Fibroblast of skin of right quadriceps (primary cell): ENCODE data around the gene COL1A1.

Experiments used
- DNase-seq: peaks from one replicate; pipeline ENCODE4 v3.0.0-alpha.2; 2013

The COL1A1 gene

DNA sequence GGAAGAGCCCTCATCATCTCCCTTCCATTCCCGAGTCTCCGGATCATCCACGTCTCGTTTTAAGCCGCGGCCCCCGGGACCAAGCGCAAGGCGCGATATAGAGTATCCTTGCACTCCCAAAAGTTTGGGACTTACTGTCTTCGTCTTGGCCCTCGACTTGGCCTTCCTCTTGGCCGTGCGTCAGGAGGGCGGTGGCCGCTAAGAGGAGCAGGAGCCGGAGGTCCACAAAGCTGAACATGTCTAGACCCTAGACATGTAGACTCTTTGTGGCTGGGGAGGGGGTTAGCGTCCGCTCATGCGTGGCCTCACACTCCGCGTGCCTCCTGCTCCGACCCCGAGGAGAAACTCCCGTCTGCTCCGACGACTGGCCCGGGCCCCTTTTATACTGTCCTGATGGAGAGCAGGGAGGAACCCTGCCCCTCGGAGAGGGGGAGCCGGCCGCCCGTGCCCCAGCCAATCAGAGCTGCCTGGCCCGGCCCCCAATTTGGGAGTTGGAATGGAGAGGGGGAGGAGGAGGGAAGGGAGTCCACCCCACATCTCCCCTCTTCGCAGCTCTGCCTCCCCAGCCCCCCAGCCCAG is at the start of gene COL1A1:
Gene COL1A1, minus strand, starts transcription at position 356 of the 579 bp plus-strand sequence. Its CDS starts 118 bp downstream, at position 238.
- DNase-seq = peak; percentile 97

DNA sequence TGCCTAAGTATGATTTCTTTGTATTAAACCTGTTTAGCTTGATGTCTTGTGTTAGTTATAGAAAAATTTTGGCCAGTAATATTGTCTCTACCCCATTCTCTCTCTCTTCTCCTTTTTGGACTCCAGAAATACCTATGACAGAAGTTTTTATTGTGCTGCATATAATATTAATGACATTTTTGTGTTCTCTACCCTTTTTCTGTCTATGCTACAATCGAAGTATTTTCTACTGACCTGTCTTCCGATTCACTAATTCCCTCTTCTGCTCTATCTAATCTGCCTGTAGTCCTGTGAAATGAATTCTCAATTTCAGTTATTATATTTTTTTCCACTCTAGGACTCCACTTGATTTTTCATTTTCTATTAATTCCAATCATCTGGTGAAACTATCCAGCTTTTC is 46.8 kb upstream of the COL1A1 start:
- DNase-seq = no peak

DNA sequence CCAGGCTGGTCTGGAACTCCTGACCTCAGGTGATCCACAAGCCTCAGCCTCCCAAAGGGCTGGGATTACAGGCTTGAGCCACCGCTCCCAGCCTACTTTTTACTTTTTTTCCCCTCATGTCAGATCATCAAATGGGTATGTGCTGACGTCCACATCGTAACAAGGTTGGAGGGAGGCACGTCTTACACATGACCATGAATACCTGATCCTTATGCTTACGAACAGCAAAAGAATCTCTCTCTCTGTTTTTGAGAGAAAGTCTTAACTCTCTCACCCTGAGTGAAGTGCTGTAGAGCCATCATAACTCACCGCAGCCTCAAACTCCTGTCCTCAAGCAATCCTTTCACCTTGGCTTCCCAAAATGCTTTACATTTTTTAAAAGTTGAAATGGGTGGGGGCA is 43.3 kb upstream of the COL1A1 start:
- DNase-seq = no peak

DNA sequence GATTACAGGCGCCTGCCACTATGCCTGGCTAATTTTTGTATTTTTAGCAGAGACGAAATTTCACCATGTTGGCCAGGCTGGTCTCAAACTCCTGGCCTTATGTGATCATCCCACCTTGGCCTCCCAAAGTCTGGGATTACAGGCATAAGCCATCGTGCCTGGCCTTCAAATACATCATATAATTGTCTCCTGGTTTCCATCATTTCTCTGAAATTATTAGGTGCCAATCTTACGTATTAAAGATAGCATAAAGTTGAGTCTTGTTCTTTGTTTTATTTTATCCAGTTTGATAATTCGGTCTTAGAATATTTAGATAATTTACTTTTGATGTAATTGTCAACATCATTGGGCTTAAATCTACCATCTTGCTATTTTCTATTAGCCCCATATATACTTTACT is 40.0 kb upstream of the COL1A1 start:
- no peak for DNase-seq

DNA sequence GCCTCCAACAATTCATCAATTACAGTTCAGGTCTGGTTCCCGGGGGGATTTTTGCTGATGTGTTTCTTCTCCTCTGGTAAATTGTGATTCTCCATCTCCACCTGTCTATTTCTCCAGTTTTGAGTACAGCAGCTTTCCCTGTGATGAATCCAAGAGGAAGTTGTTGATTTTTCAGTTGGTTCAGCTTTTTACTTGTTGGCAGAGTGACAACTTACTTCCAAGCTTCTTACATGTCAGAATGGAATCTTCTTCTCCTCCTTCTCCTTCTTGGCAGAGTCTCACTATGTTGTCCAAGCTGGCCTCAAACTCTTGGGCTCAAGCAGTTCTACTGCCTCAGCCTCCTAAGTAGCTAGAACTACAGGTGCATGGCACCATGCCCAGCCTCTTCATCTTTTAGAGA is 39.4 kb upstream of the COL1A1 start:
- peak; percentile 74 for DNase-seq

DNA sequence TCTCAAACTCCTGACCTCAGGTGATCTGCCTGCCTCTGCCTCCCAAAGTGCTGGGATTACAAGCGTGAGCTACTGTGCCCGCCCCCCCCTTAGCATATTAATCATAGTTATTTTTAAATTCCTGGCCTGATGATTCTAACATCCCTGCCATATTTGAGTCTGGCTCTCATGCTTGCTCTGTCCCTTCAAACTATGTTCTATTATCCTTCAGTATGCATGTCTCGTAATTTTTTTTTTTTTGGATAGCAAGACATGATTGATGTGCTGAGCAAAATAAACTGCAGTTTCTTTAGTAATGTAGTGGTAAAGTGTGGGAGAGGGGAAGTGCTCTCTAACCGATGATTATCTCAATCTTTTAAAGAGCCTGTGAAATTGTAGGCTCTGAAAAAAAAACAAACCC is 38.5 kb upstream of the COL1A1 start:
- peak; percentile 57 for DNase-seq

DNA sequence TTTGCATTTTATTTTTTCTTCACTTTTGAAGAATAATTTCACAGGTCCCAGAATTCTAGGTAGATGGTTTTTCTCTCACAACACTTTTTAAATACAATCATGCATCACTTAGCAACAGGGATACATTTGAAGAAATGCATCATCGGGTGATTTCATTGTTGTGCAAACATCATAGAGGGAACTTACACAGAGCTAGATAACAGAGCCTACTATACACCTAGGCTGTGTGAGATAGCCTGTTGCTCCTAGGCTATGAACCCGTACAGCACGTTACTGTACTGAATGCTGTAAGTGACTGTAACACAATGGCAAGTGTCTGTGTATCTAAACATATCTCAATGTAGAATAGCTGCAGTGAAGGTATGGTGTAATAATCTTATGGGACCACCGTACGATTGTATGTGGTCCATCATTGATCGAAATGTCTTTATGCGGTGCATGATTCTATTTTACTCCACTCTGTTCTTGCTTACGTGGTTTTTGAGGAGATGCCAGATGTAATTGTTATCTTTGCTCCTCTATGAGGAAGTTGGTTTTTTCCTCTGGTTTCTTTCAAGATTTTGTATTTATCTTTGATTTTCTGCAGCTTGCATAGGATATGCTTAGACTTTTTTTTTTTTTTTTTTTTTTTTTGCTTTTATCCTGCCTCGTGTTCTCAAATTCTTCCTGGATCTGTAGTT is 37.3 kb upstream of the COL1A1 start:
- no peak for DNase-seq

DNA sequence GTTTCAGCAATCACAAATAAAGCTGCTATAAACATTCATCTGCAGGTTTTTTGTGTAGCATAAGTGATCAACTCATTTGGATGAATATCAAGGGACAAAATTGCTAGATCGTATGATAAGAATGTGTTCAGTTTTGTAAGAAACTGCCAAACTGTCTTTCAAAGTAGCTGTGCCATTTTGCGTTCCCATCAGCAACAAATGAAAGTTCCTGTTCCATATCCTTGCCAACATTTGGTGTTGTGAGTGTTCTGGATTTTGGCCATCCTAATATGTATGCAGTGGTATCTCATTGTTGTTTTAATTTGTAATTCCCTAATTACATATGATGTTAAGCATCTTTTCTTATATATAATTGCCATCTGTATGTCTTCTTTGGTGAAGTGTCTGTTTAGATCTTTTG is 36.5 kb upstream of the COL1A1 start:
- DNase-seq = no peak

DNA sequence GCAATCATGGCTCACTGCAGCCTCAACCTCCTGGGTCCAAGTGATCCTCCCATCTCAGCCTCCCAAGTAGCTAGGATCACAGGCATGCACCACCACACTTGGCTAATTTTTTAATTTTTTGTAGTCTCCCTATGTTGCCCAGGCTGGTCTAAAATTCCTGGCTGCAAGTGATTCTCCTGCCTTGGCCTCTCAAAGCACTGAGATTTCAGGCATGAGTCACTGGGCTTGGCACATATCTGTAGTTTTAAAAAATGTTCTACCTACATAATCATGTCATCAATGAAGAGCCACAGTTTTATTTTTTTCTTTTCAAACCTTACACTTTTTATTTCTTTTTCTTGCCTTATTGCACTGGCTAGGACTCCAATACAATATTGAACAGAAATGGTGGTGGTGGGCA is 33.1 kb upstream of the COL1A1 start:
- no peak for DNase-seq

DNA sequence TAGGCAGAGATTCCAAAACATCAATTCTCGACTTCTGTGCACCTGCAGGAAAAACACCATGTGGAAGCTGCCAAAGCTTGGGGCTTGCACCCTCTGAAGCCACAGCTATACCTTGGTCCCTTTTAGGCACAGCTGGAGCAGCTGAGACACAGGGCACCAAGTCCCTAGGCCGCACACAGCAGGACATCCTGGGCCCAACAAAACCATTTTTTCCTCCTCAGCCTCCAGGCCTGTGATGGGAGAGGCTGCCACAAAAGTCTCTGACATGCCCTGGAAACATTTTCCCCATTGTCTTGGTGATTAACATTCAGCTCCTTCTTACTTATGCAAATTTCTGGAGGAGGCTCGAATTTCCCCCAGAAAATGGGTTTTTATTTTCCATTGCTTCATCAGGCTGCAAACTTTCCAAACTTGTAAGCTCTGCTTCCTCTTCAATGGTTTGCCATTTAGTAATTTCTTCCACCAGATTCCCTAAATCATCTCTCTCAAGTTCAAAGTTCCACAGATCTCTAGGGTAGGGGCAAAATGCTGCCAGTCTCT is 24.3 kb upstream of the COL1A1 start:
- no peak for DNase-seq

DNA sequence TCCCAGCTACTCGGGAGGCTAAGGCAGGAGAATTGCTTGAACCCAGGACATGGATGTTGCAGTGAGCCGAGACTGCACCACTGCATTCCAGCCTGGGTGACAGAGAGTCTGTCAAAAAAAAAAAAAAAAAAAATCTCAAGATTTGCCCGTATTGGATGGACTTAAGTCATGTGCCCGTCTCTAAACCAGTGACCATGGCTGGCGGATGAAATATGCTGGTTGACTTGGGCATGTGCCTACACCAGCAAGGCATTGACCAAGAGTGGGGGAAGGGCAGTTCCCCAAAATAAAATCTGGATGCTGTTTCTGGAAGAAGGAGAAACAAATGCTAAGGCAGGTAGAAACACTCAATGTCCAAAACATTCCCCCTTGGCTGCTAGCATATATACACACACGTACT is 21.5 kb upstream of the COL1A1 start:
- no peak for DNase-seq

DNA sequence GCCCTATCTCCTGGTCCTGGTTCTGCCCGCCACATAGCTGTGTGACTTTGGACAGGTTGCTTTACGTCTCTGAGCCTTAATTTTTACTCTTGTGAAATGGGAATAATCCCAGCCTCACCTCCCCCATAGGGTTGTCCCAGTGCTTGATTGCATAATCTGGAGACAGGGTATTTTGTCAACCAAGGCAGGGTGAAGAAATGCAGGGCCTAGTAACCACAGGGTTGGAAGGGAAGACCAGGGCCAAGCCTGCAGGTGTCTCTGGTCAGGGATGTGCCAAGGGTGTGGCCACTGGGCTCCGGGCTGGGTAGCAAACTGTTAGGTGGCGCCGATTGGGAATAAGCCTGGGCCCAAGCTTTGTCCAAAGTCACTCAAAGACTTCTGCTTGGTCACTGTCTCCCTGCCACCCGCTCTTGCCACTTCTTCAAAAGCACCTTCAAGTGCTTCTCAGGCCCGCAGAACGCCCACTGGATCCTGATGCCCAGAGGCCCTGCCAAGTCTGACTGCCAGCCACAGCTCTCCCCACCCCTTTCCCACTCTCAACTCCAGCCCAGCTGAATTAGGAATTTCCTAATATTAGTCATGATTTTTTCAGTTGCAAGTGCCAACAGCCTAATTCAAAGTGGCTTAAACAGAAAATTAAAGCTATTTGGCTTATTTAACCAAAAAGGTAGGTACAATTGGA is 20.6 kb upstream of the COL1A1 start:
- peak; percentile 54 for DNase-seq

DNA sequence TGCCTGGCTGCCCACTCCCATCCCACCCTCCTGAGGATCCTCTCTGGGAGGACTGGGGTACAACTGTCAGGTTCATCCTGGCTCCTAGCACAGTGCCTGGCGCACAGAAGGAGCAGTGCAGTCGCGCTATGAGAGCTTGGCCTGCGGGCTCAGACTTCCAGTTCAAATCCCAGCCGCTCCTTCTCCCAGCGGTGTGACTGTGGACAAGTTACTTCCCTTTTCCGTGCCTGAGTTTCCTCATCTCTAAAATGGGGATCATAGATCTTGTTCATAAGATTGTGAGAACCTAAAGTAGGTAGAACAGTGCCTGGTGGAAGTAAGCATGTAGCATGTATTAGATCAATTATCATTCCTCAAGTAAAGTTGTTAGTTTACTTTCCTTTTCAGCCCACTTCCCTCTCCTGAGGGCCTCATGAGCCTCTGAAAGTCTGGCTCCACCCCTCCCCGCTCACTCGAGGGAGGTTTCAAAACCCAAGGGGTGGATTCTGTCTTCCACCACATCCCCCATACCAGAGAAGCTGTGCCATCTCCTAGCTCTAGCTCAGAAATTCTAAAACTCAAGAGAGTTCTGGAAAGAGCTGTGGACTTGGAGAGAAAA is 19.9 kb upstream of the COL1A1 start:
- peak; percentile 81 for DNase-seq

DNA sequence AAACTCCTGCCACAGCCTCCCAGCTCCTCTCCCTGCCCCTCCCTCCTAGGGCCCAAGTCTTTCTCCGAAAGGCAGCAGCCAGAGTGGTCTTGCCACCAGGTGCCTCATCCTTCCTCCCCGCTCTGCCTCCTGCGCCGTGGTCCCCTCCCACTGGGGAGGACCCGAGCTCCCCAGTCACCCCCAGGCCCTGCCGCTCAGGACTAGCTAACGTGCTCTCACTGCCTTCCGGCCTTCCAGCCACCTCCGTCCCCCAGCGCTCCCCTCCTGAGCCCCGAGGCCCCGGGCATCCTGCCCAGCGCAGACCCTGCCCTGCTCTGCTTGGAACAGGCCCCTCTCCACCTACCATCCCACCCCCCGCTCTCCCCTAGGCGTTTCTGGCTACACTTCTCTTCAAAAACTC is 19.4 kb upstream of the COL1A1 start:
- DNase-seq = no peak

DNA sequence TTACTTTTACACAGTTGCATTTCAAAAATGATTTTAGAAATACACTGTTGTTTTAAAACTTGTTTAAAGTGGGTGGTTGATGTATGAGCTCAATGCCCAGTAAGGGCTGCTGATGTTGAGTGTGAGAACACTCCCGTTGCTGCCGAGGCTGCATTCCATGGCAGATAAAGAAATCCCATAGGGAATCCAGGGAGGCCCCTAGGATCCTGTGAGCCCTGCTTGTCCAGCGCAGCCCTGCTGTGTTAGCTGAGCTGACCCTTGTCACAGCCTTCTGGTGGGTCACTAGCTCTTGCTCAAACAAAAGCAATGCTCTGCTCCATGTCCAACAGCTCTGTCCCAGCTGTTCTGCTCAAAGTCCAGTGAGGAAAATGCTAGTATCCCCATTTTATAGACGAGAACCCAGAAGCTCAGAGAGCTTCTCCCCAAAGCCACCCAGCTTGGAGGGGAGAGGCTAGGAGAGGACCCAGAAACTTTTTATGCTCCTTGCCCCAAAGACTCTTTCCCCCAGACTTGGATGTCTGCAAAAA is 18.6 kb upstream of the COL1A1 start:
- DNase-seq = peak; percentile 79

DNA sequence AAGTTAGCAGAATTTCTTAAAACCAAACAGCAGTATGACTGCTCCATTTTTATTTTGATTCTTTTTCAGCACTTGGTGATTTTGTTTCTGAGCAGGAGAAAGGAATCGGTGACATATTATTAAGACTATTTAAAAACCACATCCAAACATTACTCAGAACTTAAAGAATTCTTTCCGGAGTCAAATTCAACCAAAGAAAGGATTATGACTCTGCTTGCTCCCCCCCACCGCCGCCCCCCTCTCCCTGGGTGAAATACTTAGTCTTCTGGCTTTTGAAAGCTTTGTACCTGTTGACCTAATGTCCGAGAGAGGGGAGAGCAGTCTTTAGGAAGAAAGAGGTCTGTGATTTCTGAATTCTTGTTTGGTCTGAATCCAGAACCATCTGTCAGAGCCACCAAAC is 17.9 kb upstream of the COL1A1 start:
- peak; percentile 93 for DNase-seq

DNA sequence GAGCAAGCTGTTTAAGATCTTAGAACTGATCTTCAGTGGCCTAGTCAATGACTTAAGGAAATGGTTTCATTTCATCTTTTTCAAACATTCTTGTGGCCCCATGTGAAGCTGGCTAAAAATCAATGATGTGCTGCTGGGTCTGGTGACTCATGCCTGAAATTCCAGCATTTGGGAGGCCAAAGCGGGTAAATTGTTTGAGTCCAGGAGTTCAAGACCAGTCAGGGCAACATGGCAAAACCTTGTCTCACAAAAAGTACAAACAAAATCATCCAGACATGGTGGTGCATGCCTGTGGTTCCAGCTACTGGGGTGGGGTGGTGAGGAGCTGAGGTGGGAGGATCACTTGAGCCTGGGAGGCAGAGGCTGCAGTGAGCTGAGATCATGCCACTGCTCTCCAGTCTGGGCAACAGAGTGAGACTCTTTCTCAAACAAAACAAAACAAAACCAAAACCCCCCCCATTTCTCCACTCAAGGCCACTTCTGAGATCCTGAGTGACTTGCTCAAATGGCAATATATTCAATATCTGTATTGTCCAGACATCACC is 17.4 kb upstream of the COL1A1 start:
- DNase-seq = peak; percentile 97

DNA sequence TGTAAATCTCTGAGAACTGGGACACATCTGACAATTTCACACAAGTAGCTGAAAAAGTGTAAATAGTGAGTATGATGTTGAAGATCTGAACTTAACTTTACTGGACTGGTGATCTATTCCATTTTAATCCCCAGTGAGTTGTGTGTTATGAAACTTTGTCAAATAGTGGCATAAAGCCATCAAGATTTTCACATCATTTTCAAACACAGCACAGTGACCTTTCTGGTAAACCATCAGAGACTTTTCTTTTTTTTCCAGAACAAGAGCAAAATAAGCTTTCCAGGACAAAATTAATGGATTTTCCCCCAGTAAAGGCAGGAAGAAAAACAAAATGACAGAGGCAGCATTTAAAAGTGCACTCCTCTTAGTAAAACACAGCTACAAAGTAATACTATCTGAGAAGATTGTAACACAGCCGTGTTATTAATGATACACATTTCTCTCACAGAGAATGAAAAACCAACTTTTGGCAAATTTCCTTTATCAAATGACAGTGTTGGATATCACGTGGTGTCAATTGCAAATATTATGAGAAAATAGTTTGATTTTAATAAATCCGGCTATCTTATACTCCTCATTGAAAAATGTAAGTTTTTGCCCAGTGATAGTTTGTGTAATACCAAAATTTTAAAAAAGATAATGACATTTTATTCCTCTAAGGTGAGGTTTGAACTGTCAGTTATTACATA is 16.8 kb upstream of the COL1A1 start:
- peak; percentile 41 for DNase-seq

DNA sequence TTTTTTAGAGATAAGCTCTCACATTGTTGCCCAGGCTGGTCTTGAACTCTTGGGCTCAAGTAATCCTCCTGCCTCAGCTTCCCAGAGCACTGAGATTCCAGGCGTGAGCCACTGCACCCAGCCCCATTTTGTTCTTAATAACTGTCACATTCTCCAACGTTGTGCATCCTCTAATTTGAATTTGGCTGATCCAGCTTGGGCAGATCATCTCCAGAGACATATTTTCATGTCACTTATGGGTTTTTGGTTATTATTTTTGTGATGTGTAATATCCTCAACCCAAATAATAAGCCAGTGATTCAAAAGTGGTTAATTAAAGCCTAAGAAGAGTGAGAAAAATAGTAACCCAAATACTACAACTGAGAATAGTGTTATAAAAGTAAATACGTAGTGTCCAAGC is 16.2 kb upstream of the COL1A1 start:
- DNase-seq = no peak

DNA sequence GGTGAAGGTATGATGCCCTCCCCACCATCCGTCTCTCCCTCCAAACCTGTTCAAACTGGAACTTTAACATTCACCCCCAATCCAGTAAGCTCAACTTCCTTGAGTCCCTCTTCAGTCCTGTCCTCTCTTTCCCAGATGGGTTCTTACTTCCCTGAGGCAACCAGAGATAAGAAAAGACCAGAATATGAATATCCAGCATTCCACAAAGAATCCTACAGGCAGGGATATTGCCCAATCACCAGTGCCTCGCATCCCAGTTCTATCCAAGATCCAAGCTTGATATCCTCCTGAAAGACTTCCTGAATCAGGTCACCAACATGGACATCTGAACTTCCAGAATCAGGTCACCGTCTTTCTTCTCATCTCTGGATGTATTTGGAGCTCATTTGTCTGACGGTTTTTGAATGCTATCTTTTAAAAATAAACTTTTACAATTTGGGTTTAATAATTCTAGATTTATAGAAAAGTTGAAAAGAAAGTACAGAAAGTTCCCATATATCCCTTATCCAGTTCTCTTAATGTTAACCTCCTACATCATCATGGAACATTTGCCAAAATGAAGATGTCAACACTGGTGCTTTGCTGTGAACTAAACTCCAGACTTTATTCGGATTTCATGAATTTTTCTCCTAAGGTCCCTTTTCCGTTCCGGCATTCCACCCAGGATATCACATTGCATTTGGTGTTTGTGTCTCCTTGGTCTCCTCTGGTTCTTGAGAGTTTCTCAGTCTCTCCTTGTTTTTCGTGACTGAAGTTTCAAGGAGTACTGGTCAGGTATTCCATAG is 13.7 kb upstream of the COL1A1 start:
- peak; percentile 59 for DNase-seq
